ENCODE measurements around the gene ETS2. TPM values are rescaled to one million over a fixed set of nuclear protein-coding genes. Genes with fewer than 3 reads are reported as not detected.

ETS2 gene
- total and polyA plus RNA-seq, 7 donors, result 37.0 to 494 (median 94.5) TPM

- DNase-seq (no peak), ATAC-seq (no peak)
- WGBS, 3 donors, result 58 to 63% (median 62%) methylated on average over 8 of the region's 8 CpGs
- no peak for TF ChIP-seq CTCF (IDR thresholded peaks at IDR 0.05)
- Histone ChIP-seq H3K36me3 (ENCODE audit: insufficient read depth in 1 of 2, low read depth in 1 of 2) (no peaks in the 10 kb centered on the region), H3K4me3 (peak overlapping the region; percentile 4), H3K27me3 (ENCODE audit: insufficient read depth in 3 of 3, low read length in 2 of 3) (no peaks in the 10 kb centered on the region), H3K27ac (peak overlapping the region; percentile 74), H3K4me1 (peaks cover 31% of the 10 kb centered on the region), H3K9me3 (no peaks in the 10 kb centered on the region)
- intact Hi-C loops (cut with DNase I), result loop anchor here in 1 of 2 donors (5.0 kb wide), 1 partner anchor 44 kb away; no protein-coding TSS in a partner anchor
Measured at GRCh38 chr21:38858026-38858811, 52.5 kb downstream of the ETS2 start.

- TF ChIP-seq CTCF (IDR thresholded peaks at IDR 0.05), result no peak
- Histone ChIP-seq H3K27ac (no peak overlapping the region), H3K27me3 (ENCODE audit: insufficient read depth in 3 of 3, low read length in 2 of 3) (no peaks in the 10 kb centered on the region), H3K9me3 (no peaks in the 10 kb centered on the region), H3K4me1 (peaks cover 29% of the 10 kb centered on the region), H3K4me3 (no peak overlapping the region), H3K36me3 (ENCODE audit: insufficient read depth in 1 of 2, low read depth in 1 of 2) (no peaks in the 10 kb centered on the region)
- intact Hi-C loops (cut with DNase I), result loop anchor here in 1 of 2 donors (5.0 kb wide), 1 partner anchor 43 kb away; no protein-coding TSS in a partner anchor
- 88 to 100% (median 93%) methylated on average over 1 of the region's 1 CpG for WGBS, 3 donors
- no peak for DNase-seq
- no peak for ATAC-seq
Measured at GRCh38 chr21:38858812-38859205, 53.1 kb downstream of the ETS2 start.

GRCh38 chr21:38859852-38860251, 54.1 kb downstream of the ETS2 start:
- no peaks in the 10 kb centered on the region for H3K27me3 ChIP-seq (ENCODE audit: insufficient read depth in 3 of 3, low read length in 2 of 3)
- no peaks in the 10 kb centered on the region for H3K36me3 ChIP-seq (ENCODE audit: insufficient read depth in 1 of 2, low read depth in 1 of 2)
- no peak overlapping the region for H3K27ac ChIP-seq
- DNase-seq (no peak), ATAC-seq (no peak)
- no peak overlapping the region for H3K4me3 ChIP-seq
- intact Hi-C loops (cut with DNase I), result loop anchor here in 1 of 2 donors (5.0 kb wide), 1 partner anchor 42 kb away; no protein-coding TSS in a partner anchor
- peaks cover 25% of the 10 kb centered on the region for H3K4me1 ChIP-seq
- no peak for TF ChIP-seq CTCF (IDR thresholded peaks at IDR 0.05)
- WGBS, 3 donors, result 77 to 97% (median 84%) methylated on average over 5 of the region's 5 CpGs
- H3K9me3 ChIP-seq, result no peaks in the 10 kb centered on the region

- H3K27me3 ChIP-seq (ENCODE audit: insufficient read depth in 3 of 3, low read length in 2 of 3), result no peaks in the 10 kb centered on the region
- 64 to 73% (median 67%) methylated on average over 6 of the region's 6 CpGs for whole genome bisulfite sequencing, 3 donors
- H3K27ac ChIP-seq, result no peak overlapping the region
- H3K4me1 ChIP-seq, result peaks cover 25% of the 10 kb centered on the region
- H3K36me3 ChIP-seq (ENCODE audit: insufficient read depth in 1 of 2, low read depth in 1 of 2), result no peaks in the 10 kb centered on the region
- H3K9me3 ChIP-seq, result no peaks in the 10 kb centered on the region
- ATAC-seq (no peak), DNase-seq (no peak)
- no peak for TF ChIP-seq CTCF (IDR thresholded peaks at IDR 0.05)
- no peak overlapping the region for H3K4me3 ChIP-seq
- intact Hi-C loops (cut with DNase I), result no loop called here
Measured at GRCh38 chr21:38861056-38861455, 55.3 kb downstream of the ETS2 start.
